GM11168 (cell line): ENCODE results near the gene CARMIL3.
"Not testable (repeated sequence)": the region's sequence is repeated elsewhere in the genome, so short reads cannot be mapped to it uniquely, and the experiment has no call there.

Experiments
- in situ Hi-C: fragments of 300-500 bp; cut with MboI; formaldehyde crosslinking; loops from one replicate; pipeline ENCODE4 v1.12.0; 2022; ENCODE audit warnings: low sequenced_read_pairs; ENCODE audit not compliant: unreplicated experiment

CARMIL3 gene, protein sequence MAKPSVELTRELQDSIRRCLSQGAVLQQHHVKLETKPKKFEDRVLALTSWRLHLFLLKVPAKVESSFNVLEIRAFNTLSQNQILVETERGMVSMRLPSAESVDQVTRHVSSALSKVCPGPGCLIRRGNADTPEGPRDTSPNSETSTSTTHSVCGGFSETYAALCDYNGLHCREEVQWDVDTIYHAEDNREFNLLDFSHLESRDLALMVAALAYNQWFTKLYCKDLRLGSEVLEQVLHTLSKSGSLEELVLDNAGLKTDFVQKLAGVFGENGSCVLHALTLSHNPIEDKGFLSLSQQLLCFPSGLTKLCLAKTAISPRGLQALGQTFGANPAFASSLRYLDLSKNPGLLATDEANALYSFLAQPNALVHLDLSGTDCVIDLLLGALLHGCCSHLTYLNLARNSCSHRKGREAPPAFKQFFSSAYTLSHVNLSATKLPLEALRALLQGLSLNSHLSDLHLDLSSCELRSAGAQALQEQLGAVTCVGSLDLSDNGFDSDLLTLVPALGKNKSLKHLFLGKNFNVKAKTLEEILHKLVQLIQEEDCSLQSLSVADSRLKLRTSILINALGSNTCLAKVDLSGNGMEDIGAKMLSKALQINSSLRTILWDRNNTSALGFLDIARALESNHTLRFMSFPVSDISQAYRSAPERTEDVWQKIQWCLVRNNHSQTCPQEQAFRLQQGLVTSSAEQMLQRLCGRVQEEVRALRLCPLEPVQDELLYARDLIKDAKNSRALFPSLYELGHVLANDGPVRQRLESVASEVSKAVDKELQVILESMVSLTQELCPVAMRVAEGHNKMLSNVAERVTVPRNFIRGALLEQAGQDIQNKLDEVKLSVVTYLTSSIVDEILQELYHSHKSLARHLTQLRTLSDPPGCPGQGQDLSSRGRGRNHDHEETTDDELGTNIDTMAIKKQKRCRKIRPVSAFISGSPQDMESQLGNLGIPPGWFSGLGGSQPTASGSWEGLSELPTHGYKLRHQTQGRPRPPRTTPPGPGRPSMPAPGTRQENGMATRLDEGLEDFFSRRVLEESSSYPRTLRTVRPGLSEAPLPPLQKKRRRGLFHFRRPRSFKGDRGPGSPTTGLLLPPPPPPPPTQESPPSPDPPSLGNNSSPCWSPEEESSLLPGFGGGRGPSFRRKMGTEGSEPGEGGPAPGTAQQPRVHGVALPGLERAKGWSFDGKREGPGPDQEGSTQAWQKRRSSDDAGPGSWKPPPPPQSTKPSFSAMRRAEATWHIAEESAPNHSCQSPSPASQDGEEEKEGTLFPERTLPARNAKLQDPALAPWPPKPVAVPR (N-terminal part only)

DNA sequence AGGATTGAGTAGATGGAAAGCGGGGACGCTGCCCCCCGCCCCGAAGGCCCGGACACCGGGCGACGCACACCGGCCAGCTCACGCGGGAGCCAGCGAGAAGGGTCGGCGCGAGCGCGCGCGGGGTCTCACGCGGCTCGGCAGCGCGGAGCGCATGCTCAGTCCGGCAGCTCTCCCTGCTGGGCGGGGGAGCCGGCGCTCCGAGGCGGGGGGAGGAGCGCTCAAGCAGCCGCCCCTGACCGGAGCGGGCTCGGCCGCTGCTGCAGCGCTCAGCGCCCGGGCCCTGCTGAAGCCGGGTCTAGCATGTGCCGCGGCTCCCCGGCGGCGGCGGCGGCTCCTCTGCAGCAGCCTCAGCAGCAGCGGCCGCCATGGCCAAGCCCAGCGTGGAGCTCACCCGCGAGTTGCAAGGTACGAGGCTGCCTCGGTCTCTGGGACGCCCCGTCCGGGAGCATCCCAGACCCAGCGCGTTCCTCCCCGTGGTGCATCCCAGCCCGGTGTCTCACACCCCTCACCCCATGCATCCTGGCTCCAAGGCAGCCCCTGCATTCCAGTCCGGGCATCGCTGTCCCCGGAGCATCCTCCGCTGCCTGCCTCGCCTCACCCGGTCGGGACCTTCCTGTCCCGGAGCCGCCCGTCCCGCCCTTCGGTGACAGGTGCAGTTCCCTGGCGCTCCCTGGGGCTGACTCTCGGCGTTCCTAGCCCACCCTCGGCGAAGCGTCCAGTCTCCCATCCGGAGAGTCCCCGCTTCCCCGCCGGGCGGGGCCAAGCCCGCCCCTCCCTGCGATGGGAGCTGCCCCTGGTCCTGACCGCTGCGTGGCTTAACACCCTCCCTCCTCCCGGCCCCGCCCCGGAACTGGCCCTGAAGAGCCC, at the start of gene CARMIL3:
CARMIL3 (plus strand) TSS at position 221 of the 867 bp plus-strand sequence; CDS start at position 366, 145 bp downstream.
- in situ Hi-C loops = no loop called here

DNA sequence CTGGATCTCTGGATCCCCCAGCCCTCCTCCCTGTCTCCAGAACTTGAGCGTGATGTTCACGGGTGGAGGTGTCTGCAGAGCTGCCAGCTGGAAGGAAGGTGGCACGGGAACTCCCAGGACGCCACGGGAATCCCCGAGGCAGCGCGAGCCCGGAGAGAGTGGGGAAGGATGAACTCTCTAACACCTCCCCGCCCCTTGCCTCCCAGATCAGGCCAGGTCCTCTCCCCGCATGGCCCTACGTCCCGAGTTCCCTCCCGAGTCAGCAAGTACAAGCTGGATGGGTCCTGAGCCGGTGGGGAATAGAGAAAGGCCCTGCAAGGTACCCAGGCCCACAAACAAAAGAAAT, 45.4 kb upstream of the CARMIL3 start:
- in situ Hi-C loops = not testable (repeated sequence)

DNA sequence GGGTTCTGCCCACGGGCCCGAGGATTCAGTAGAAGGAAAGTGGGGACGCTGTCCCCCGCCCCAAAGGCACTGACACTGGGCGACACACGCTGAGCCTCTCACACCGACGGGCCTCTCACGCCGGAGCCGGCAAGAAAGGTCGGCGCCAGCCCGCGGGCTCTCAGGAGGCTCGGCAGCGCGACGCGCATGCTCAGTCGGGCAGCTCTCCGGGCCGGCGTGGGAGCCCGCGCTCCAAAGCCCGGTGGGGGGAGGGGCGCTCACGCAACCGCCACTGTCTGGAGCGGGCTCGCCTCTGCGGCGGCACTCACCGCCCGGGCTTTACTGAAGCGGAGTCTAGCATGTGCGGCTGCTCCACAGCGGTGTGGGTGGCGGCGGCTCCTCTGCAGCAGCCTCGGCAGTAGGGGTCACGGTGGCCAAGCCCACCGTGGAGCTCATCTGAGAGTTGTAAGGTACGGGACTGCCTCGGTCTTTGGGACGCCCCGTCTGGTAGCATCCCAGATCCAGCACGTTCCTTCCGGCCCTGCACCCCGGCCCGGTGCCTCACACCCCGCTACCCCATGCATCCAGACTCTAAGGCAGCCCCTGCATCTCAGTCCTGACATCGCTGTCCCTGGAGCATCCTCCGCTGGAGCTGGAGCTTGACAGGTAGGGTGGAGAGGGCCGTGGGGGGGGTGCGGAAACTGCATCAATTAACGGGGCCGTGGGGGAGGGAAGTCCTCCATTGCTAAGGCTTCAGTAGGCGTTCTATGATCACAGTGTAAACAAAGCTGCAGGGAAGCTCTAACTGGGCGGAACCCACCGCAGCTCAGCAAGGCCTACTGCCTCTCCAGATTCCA, 44.8 kb upstream of the CARMIL3 start:
- in situ Hi-C loops = not testable (repeated sequence)

DNA sequence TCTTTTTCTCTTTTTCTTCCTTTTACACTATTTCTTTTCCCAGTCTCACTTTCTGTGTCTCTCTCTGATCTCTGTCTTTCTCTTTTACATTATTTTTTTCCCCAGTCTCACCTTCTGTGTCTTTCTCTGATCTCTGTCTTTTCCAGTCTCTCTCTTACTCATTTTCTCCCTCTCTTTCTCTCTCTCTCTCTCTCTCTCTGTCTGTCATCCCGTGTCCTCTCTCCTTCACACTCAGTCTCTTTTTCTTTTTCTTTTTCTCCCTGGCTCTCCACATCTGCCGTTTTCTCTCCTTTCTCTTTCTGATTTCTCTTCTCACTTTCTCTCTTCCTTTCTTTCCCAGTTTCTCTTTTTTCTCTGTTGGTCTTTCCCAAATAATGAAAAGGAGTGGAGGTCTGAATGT, 40.8 kb upstream of the CARMIL3 start:
- in situ Hi-C loops = loop anchor here (10.0 kb wide), 1 partner anchor 56 kb away; the partner anchor contains the start of gene DHRS4

DNA sequence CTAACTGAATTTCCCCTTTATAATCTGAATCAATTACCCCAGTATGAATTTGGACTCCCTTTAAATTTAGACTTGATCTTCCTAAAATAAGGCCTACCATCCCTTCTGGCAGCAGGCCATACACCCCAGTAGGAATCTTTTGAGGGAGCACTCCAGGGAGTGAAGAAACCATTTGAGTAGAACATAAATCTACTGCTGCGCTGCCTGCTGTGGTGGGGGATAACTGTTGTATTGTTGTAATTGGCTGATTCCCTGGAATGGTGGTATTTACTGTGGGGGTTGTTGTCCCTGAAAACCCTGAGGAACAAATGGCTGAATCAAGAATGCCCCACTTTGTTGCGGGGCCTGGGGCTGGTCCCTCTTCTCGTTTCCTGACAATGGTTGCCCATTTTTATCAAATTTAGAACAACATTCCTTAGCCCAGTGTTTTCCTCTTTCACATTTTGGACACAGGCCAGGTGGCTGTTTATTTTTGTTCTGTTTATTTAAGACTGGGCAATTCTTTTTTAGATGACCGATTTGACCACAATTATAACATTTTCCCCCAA, 39.0 kb upstream of the CARMIL3 start:
- in situ Hi-C loops = loop anchor here (10.0 kb wide), 1 partner anchor 58 kb away; the partner anchor contains the start of gene DHRS4

DNA sequence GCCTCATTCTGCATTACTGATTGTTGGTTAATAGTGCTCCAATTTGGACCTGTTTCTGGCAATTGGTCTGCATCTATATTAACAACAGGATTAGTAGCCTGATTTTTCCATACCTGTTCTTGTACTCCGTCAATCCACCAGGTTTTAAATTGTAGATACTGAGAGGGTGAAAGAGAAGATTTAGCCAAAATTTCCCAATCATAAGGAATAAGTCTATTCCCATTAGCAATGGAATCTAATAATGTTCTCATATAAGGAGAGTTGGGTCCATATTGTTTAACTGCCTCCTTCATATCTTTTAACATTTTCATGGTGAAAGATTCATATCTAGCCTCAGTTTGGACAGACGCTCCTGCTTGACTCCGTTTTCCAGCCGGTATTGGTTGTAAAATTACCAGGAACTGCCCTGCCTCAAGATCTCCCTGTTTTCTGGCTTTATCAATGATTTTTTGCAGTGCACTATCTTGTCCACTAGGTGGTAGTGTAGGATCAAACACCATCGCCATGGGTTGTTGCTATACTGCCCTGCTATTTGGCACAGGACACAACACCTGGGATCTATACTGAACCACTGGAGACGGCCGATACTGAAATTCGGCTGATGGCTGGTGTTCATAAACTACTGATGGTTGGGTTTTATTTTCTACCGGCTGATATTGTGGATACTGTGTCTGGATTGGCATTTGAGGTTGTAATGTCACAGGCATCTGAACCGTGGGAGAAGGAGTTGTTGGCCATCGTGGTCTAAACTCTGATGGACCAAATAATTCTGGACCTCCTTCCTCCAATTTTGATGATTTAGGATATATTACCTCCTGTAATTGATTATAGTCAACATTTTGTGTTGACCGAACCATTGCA, 37.9 kb upstream of the CARMIL3 start:
- in situ Hi-C loops = loop anchor here (10.0 kb wide), 1 partner anchor 59 kb away; the partner anchor contains the start of gene DHRS4

DNA sequence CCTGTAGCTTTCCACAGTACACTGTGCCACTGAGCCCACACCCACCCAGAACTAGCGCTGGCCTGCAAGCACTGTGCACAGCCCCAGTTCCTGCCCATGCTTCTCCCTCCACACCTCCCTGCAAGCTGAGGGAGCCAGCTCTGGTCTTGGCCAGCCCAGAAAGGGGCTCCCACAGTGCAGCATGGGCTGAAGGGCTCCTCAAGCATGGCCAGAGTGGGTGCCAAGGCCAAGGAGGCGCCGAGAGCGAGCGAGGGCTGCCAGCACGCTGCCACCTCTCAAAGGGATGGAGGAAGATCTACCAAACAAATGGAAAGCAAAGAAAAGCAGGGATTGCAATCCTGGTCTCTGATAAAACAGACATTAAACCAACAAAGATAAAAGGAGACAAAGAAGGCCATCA, 36.1 kb upstream of the CARMIL3 start:
- in situ Hi-C loops = loop anchor here (5.0 to 10.0 kb wide), 2 partner anchors 43 to 61 kb away; partner anchors contain the start of gene DHRS4

DNA sequence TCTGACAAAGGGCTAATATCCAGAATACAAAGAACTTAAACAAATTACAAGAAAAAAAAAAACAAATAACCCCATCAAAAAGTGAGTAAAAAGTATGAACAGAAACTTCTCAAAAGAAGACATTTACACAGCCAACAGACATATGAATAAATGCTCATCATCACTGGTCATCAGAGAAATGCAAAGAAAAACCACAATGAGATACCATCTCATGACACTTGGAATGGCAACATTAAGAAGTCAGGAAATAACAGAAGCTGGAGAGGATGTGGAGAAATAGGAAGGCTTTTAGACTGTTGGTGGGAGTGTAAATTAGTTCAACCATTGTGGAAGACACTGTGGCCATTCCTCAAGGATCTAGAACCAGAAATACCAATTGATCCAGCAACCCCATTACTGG, 32.8 kb upstream of the CARMIL3 start:
- in situ Hi-C loops = loop anchor here (5.0 to 10.0 kb wide), 2 partner anchors 47 to 64 kb away; partner anchors contain the start of gene DHRS4

DNA sequence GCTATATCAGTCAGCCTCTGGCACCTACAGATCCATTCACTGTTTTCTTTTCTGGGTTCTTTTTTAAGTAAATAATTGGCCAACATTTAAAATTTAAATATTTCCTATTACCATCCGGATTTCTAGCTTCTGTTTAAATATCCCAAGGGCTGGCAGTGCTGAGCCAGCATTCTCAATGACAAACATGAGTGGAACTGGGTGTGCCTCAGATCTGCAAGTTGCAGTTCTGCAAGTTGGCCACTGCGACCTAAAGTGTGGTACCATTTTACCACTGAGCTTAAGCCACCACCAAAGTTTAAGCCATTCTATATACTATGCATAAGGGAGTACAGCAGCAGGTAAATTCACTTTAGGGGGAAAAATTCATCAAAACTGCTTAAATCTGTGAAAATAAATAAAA, 31.9 kb upstream of the CARMIL3 start:
- in situ Hi-C loops = loop anchor here (5.0 to 10.0 kb wide), 2 partner anchors 48 to 65 kb away; partner anchors contain the start of gene DHRS4

DNA sequence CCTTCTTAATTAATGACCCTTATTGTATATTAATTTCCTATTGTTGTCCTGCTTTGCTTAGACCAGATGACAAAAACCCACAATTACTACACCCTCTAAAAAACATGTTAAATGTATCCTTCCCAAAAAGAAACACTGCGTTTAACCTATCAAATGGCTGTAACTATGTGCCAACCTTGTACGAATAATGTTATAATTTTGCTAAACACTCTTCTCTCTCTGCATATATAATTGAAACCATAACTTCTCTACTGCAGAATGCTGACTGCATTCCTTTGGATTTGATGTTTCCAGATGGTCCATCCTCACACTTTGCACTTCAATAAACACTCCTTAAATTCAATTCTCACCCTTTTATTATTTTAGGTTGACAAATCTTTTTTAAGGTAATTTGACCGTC, 31.3 kb upstream of the CARMIL3 start:
- in situ Hi-C loops = not testable (repeated sequence)

DNA sequence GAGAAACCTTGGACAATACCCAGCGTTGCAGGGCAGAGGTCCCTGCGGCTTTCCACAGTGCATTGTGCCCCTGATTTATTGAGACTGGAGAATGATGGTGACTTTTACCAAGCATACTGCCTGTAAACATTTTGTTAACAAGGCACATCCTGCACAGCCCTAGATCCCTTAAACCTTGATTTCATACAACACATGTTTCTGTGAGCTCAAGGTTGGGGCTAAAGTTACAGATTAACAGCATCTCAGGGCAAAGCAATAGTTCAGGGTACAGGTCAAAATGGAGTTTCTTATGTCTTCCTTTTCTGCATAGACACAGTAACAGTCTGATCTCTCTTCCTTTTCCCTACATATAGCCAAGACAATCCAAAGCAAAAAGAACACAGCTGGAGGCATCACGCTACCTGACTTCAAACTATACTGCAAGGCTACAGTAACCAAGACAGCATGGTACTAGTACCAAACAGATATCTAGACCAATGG, 26.8 kb upstream of the CARMIL3 start:
- in situ Hi-C loops = not testable (repeated sequence)

DNA sequence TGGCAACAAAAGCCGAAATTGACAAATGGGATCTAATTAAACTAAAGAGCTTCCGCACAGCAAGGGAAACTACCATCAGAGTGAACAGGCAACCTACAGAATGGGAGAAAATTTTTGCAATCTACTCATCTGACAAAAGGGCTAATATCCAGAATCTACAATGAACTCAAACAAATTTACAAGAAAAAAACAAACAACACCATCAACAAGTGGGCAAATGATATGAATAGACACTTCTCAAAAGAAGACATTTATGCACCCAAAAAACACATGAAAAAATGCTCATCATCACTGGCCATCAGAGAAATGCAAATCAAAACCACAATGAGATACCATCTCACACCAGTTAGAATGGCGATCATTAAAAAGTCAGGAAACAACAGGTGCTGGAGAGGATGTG, 22.1 kb upstream of the CARMIL3 start:
- in situ Hi-C loops = not testable (repeated sequence)

DNA sequence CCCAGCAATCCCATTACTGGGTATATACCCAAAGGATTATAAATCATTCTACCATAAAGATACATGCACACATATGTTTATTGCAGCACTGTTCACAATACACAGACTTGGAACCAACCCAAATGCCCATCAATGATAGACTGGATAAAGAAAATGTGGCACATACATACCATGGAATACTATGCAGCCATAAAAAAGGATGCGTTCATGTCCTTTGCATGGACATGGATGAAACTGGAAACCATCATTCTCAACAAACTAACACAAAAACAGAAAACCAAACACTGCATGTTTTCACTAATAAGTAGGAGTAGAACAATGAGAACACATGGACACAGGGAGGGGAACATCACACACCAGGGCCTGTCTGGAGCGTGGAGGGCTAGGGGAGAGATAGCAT, 20.5 kb upstream of the CARMIL3 start:
- in situ Hi-C loops = not testable (repeated sequence)

DNA sequence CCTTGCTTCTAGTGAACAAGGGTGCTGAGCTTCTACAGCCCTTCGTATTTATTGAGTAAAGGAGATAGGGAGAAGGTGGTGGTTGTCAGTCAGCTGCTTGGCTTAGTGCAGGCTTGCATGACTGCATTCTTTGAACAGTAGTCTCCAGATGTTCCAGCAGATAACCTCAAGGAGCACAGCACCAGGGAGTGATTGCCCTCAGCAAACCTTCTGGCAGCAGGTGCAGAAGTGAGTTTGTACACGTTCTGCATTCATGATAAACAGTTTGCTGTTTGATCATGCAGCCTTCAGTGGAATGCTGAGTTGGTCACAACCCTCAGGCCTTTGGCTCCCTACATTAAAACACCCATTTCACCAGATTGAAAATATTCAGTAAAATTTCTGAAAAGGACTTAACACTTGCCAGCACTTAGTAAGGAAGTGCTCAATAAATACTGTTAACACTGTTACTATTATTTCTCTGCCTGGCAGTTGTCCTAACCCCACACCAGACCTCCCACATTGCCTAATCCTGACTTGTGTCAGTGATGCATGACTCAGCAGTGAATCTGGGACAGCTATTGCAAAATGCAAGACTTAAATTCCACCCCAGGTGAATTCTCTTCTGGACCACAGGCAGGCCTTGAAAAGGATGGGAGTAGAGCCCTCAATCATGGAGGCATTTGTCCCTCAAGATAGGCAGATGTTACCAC, 18.9 kb upstream of the CARMIL3 start:
- in situ Hi-C loops = no loop called here

DNA sequence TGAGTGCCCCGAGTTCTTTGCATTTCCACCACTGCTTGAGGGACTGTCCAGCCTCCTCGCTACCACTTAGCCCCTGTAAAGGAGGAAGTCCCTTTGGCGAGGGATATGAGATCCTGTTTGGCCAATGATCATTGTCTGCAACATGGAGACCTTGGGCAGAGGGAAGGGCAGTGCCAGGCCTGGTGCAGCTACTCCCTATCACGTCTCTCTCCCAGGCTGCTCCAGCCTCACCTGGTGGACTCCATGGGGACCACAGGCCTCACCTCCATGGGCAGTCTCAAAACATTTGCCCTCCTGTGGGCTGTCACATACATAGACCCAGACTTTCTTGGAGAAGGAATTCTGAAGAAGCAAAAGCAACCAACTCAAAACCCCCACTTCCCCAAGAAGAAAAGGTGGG, 16.0 kb upstream of the CARMIL3 start:
- in situ Hi-C loops = not testable (repeated sequence)
